ENCODE data around the gene CALML6.

The CALML6 gene

DNA sequence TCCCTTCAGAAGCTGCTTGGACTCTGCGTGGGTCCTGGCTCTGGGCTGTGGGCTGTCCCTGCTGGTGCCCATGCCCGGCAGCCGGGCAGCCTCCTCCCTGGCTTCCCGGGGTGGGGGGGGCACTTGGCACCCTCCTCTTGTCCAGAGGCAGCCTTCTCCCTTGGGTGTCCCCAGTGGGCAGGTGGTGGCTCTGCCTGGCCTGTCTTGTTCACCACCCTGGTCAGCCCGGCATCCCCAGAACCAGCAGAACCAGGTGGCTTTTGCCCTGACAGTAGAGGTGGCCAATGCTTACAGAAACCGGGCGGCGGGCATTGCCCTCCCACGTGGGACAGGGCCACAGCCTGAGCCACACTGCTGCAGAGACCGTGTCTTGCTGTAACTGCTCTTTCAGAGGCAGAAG, 50.5 kb downstream of the CALML6 start:
- DNase-seq (ENCODE audit: low spot score): no peak

DNA sequence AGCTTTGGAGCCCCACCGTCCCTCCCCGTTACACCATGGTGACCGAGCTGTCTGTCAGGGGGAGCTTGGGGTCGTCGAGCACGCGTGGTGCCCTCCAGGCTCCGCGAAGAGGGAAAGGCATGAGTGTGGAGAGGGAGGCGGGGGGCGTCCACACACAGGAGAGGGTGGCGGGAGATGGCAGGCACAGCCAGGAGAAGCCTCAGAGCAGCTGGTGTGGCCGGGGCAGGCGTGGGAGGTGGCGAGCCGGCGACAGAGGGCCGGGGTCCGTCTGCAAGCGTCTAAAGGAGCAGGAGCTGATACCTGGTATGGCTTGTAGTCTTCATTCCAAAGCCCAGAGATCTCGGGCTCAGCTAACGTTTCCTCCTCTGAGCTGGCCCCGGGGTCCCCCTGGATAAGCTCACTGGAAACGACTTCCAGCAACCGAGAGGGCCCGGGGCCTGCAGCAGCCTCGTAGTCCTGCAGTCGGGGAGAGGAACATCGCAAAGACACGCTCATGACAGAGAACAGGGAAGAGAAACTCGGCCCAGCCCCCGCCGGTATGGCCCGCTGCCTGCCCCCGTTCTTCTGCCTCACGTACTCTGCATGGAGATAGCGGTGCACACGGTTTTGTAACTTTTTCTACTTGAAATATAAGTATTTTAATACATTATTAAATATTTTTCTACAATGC, 51.1 kb downstream of the CALML6 start:
- no peak for DNase-seq (ENCODE audit: low spot score)
